SJSA1 (cell line): Measurements from ENCODE around the gene LNX1. TPM values are rescaled to one million over a fixed set of nuclear protein-coding genes. Genes with fewer than 3 reads are reported as not detected.

Experiments
- DNase-seq, 2 experiments: peaks; one replicate each; pipeline ENCODE4 v3.0.0-alpha.2; 2015 to 2020; ENCODE audit warnings: low spot score in 2 of 2, low read depth in 1 of 2
- H3K27ac ChIP-seq: fragments of 250-450 bp; sonication (Bioruptor Pico); 2 replicates; pipeline ENCODE4 v1.5.1; 2020; ENCODE audit warnings: mild to moderate bottlenecking, moderate library complexity
- H3K27me3 ChIP-seq: fragments of 250-450 bp; sonication (Bioruptor Pico); replicated peaks from 2 replicates; pipeline ENCODE4 v1.5.1; 2020; ENCODE audit warnings: mild to moderate bottlenecking, moderate library complexity
- H3K36me3 ChIP-seq: fragments of 250-450 bp; sonication (Bioruptor Pico); 2 replicates; pipeline ENCODE4 v1.5.1; 2020; ENCODE audit warnings: mild to moderate bottlenecking
- H3K4me1 ChIP-seq: fragments of 250-450 bp; sonication (Bioruptor Pico); replicated peaks from 2 replicates; pipeline ENCODE4 v1.6.1; 2021; ENCODE audit warnings: mild to moderate bottlenecking
- H3K4me3 ChIP-seq: fragments of 250-450 bp; sonication (Bioruptor Pico); 2 replicates; pipeline ENCODE4 v1.5.1; 2020; ENCODE audit warnings: mild to moderate bottlenecking
- H3K9me3 ChIP-seq: fragments of 250-450 bp; sonication (Bioruptor Pico); replicated peaks from 2 replicates; pipeline ENCODE4 v1.5.1; 2020; ENCODE audit warnings: mild to moderate bottlenecking
- total RNA-seq: library from RNA; depleted of rRNA; stranded (reverse); fragments of >200 nt; shearing (Covaris generic); gene quantifications from 2 replicates; pipeline ENCODE4 v1.2.3, GENCODE V29; 2014

Gene LNX1
- total RNA-seq, 1 experiment from 2014 or later = not detected

DNA sequence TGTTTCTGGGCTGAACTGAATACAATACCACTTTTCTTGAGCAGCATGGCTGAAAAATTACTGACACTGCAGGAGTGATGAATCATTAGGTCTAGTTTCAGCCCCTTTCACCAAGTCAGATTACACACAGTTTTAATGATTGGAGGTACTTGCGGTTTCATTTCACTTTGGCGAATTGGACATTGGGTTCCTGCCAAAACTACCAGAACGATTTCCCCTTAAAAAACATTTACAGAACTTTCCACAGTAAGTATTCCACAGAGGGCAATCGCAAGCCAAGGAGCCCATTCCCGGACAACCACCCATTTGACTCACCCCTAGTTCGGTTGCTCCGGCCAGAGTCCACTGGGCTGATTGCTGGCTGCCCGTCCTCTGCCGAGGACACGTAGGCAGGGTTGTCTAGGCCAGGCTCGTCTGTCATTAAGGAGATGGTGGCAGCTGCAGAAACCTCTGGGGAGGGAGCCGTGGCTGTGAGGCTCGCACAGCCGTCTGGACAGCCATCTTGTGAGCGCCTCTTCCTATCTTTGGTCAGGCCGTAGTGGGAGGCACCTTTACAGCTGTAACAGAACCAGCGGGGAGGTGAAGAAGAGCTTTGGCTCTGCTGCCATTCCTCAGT lies 83.5 kb downstream of the LNX1 start:
- peak; percentile 46 to 49 for DNase-seq
- H3K27ac ChIP-seq = peak overlapping the region; percentile 20
- peaks cover 17% of the 10 kb centered on the region for H3K4me1 ChIP-seq
- H3K9me3 ChIP-seq = no peaks in the 10 kb centered on the region
- peak overlapping the region; percentile 19 for H3K4me3 ChIP-seq
- H3K36me3 ChIP-seq = no peaks in the 10 kb centered on the region
- H3K27me3 ChIP-seq = no peaks in the 10 kb centered on the region

GRCh38 chr4:53507058-53507457 lies 84.2 kb downstream of the LNX1 start:
- Histone ChIP-seq H3K4me3 (no peak overlapping the region), H3K27ac (no peak overlapping the region), H3K4me1 (peaks cover 17% of the 10 kb centered on the region), H3K27me3 (no peaks in the 10 kb centered on the region), H3K9me3 (no peaks in the 10 kb centered on the region), H3K36me3 (no peaks in the 10 kb centered on the region)
- no peak for DNase-seq

DNA sequence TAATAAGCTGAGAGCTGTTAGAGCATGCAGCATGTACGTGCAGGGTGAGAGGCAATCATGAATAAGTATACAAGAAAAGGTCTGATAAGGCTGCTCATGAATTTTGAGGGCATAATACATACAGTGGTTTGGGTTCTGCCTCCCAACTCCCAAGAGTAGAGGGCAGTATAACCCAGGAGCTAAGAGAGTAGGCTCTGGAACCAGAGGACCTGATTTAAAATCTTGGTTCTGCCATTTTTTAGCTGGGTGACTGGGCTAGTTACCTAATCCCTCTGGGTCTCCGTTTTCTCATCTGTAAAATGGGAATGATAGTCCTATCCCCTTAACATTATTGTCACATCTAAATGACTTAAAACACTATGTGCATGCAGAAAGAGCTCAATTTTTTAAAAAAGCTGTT lies 85.3 kb downstream of the LNX1 start:
- Histone ChIP-seq H3K4me1 (peaks cover 17% of the 10 kb centered on the region), H3K36me3 (no peaks in the 10 kb centered on the region), H3K27ac (no peak overlapping the region), H3K4me3 (no peak overlapping the region), H3K27me3 (no peaks in the 10 kb centered on the region), H3K9me3 (no peaks in the 10 kb centered on the region)
- no peak for DNase-seq

DNA sequence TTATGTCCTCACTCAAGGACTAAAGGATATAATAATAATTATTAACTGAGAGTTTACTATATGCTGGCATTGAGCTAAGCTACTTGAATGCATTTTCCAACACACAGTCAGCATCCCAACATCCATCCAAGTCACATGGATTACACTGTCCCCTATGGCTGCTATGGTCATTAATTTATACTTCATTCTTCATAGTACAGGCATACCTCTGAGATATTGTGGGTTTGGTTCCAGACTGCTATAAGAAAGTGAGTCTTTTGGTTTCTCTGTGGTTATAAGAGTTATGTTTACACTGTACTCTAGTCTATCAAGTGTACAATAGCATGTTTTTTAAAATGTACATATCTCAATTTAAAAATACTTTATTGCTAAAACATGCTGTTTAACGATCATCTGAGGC lies 89.2 kb downstream of the LNX1 start:
- no peak overlapping the region for H3K27ac ChIP-seq
- peaks cover under 1% of the 10 kb centered on the region; the same call in 1 of the 2 replicates for H3K4me1 ChIP-seq
- no peaks in the 10 kb centered on the region for H3K27me3 ChIP-seq
- DNase-seq = no peak
- no peaks in the 10 kb centered on the region for H3K9me3 ChIP-seq
- no peaks in the 10 kb centered on the region for H3K36me3 ChIP-seq
- no peak overlapping the region for H3K4me3 ChIP-seq

- no peaks in the 10 kb centered on the region for H3K4me1 ChIP-seq
- no peaks in the 10 kb centered on the region for H3K36me3 ChIP-seq
- no peak for DNase-seq
- H3K27ac ChIP-seq = no peak overlapping the region
- no peak overlapping the region for H3K4me3 ChIP-seq
- no peaks in the 10 kb centered on the region for H3K27me3 ChIP-seq
- H3K9me3 ChIP-seq = no peaks in the 10 kb centered on the region
Measured at GRCh38 chr4:53501561-53501960, 89.7 kb downstream of the LNX1 start.

DNA sequence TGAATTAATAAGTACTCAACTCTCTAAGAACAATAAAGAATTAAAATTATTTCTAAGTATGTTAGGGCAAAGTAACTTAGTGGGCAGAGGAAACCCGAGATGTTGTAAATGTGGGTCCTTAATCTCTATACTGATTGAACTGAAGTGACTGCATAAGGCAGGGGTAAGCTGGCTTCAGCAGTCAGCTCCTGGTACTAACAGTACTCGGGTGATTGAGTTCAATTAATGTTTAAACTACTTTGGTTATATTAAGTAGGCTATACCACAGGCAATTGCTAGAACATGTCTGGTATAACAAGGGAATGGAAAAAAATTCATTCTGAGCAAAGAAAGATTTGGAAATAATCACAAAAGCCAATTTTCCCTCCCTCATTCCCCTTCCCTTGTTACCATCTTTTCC lies 90.7 kb downstream of the LNX1 start:
- Histone ChIP-seq H3K36me3 (no peaks in the 10 kb centered on the region), H3K27ac (no peak overlapping the region), H3K9me3 (no peaks in the 10 kb centered on the region), H3K4me1 (no peaks in the 10 kb centered on the region), H3K4me3 (no peak overlapping the region), H3K27me3 (no peaks in the 10 kb centered on the region)
- no peak for DNase-seq

- DNase-seq = no peak
Measured at GRCh38 chr4:53499791-53500190, 91.5 kb downstream of the LNX1 start.

GRCh38 chr4:53498706-53499105 lies 92.6 kb downstream of the LNX1 start:
- H3K4me1 ChIP-seq = no peaks in the 10 kb centered on the region
- no peaks in the 10 kb centered on the region for H3K36me3 ChIP-seq
- H3K27ac ChIP-seq = no peak overlapping the region
- no peak overlapping the region for H3K4me3 ChIP-seq
- no peak for DNase-seq
- no peaks in the 10 kb centered on the region for H3K27me3 ChIP-seq
- H3K9me3 ChIP-seq = no peaks in the 10 kb centered on the region

More at GRCh38 chr4:53499791-53500190, 91.5 kb downstream of the LNX1 start:
- no peak overlapping the region for H3K27ac ChIP-seq
- no peaks in the 10 kb centered on the region for H3K4me1 ChIP-seq
- no peaks in the 10 kb centered on the region for H3K27me3 ChIP-seq
- no peaks in the 10 kb centered on the region for H3K36me3 ChIP-seq
- no peaks in the 10 kb centered on the region for H3K9me3 ChIP-seq
- H3K4me3 ChIP-seq = no peak overlapping the region

GRCh38 chr4:53497487-53498244 lies 93.6 kb downstream of the LNX1 start:
- Histone ChIP-seq H3K4me3 (no peak overlapping the region), H3K36me3 (no peaks in the 10 kb centered on the region), H3K27ac (no peak overlapping the region), H3K27me3 (no peaks in the 10 kb centered on the region), H3K9me3 (no peaks in the 10 kb centered on the region), H3K4me1 (no peaks in the 10 kb centered on the region)
- DNase-seq = no peak

DNA sequence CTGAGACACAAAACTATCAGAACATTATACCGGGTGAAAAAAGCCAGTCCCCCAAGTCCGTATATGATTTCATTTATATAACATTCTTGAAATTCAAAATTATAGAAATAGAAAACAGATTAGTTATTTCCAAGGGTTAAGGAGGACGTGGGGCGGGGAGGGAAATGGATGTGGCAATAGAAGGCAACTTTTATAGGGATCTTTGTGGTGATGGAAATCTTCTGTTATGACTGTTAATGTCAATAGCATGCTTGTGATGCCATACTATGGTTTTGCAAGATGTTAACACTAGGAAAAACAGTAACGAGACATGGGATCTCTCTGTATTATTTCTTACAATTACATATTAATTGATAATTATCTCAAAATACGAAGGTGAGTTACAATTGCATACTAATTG lies 96.4 kb downstream of the LNX1 start:
- DNase-seq = no peak
- no peaks in the 10 kb centered on the region for H3K4me1 ChIP-seq
- no peaks in the 10 kb centered on the region for H3K27me3 ChIP-seq
- no peak overlapping the region for H3K27ac ChIP-seq
- H3K9me3 ChIP-seq = no peaks in the 10 kb centered on the region
- H3K36me3 ChIP-seq = no peaks in the 10 kb centered on the region
- no peak overlapping the region for H3K4me3 ChIP-seq

DNA sequence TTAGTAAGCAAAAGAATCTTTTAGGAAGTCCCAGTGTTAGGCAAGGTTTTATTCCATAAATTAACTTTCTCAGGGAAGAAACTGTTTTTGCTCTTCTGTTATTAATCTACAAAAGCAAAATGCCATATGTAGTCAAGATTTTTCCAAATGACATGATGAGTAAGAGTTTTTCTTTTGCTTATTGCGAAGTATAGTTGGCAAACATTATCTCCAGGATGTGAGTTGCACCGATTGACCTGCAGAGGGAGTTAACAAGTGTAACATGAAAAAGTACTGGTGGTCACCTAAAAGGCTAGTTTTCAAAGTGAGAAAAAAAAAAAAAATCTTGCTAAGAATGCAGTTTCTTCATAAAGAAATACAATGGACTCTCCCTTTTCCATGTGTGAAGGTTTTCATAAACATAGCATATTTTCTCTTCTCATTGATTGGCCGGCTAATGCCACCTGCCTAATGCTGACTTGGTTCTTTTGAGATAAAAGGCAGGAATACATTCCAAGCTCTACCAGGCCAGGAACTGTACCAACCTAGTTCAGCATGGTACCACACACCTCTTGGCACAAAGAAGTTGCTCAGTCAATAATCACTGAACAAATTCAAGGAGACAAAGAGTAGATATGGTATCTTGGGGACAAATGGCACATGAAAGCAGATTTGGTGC lies 100.2 kb downstream of the LNX1 start:
- Histone ChIP-seq H3K27ac (no peak overlapping the region), H3K27me3 (no peaks in the 10 kb centered on the region), H3K36me3 (no peaks in the 10 kb centered on the region), H3K9me3 (no peaks in the 10 kb centered on the region), H3K4me1 (peaks cover 4% of the 10 kb centered on the region; the same call in 1 of the 2 replicates), H3K4me3 (no peak overlapping the region)
- DNase-seq = peak in 1 of 2 experiments; percentile 48

DNA sequence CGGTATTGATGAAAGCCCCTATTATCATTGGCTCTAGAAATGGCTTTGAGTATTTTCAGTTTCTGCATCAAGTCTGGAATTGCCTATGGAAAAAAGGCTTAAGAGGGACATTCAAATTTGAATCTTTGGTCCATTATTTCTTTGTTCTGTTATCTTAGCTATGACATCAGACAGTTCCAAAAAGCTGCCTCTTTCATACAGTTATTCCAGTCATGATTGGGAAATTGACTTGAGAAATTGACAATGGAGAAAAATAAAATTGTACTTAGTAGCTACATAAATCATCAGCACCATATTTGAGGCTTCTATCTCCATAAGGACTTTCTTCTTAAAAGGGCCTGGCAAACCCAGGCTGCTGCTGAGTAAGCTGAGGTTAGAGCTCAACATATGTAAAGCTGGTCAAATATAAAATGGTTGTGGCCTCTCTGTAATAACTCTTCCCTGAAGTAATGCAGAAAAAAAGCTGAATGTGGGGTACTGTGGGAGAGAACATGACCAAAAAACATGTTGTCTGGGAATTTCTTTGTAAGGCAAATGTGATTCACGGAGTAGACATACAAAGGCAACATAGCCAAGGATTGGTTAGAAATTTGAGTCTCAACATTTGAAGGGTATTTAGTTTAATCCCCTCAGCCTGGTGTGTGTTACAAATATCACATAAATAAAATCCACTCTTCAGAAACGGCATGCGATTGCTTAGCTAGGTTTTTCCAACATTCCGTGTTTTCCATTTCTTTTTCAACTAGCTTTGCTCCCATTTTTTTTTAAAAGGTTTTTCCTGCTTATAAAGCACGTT lies 100.9 kb downstream of the LNX1 start:
- Histone ChIP-seq H3K4me3 (no peak overlapping the region), H3K36me3 (no peaks in the 10 kb centered on the region), H3K27ac (no peak overlapping the region), H3K4me1 (peaks cover 4% of the 10 kb centered on the region; the same call in 1 of the 2 replicates), H3K9me3 (no peaks in the 10 kb centered on the region), H3K27me3 (no peaks in the 10 kb centered on the region)
- no peak for DNase-seq

DNA sequence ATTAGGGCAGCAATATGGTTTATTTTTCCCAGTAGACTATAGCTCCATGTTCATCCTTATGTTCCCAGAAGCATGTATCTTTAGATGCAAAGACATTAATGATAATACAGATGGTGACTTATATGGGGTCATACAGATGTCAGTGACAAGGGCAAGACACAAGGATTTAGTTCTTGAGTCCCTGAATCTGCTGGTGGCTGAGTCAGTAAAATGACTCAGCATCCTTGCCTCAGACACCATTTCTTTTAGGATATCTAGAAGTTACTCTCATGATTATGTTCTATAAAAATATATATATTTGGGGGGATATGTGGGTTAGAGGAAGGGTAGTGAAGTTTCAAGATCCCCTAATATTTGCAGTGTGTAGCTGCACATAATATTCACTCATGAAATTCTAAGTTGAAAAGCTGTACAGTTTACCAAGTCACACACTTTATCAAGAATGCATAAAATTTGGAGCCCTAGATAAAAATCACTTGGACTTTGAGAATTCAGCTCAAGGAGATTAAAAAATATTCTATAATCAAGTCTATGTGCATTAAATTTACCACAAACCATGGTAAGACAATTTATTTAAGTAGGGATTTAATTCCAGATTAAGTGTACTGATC lies 101.9 kb downstream of the LNX1 start:
- Histone ChIP-seq H3K4me3 (no peak overlapping the region), H3K36me3 (no peaks in the 10 kb centered on the region), H3K27me3 (no peaks in the 10 kb centered on the region), H3K4me1 (peaks cover 4% of the 10 kb centered on the region; the same call in 1 of the 2 replicates), H3K27ac (no peak overlapping the region), H3K9me3 (no peaks in the 10 kb centered on the region)
- DNase-seq = no peak
